Measurements from ENCODE around the gene ARL5C. TPM values are rescaled to one million over a fixed set of nuclear protein-coding genes. Genes with fewer than 3 reads are reported as not detected.

ARL5C gene
- total RNA-seq, 4 donors from 2014 or later: not detected

DNA sequence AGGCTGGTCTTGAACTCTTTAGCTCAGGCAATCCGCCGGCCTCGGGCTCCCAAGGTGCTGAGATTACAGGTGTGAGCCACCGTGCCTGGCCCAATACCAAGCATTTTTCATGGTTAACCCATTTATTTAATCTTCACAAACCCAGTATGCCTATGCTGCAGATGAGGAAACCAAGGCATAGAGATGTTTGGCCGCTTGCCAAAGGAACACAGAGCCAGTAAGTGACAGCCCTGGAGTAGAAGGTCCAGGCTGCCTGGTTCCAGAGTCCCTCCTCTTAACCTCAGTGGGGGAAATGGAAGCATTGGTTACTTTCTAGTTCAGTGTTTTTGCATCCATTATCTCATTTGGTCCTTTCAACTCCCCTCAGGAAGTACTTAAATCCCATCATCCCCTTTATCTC, 15.3 kb upstream of the ARL5C start:
- Histone ChIP-seq H3K27me3 (no peaks in the 10 kb centered on the region), H3K36me3 (peaks cover 0 to 73% (median 11%) of the 10 kb centered on the region in 3 donors), H3K27ac (no peak overlapping the region), H3K9me3 (no peaks in the 10 kb centered on the region), H3K4me1 (peaks cover 0 to 15% (median 10%) of the 10 kb centered on the region in 3 donors), H3K4me3 (no peak overlapping the region)
- intact Hi-C loops (cut with DNase I): no loop called here
- TF ChIP-seq, protein P1, sequence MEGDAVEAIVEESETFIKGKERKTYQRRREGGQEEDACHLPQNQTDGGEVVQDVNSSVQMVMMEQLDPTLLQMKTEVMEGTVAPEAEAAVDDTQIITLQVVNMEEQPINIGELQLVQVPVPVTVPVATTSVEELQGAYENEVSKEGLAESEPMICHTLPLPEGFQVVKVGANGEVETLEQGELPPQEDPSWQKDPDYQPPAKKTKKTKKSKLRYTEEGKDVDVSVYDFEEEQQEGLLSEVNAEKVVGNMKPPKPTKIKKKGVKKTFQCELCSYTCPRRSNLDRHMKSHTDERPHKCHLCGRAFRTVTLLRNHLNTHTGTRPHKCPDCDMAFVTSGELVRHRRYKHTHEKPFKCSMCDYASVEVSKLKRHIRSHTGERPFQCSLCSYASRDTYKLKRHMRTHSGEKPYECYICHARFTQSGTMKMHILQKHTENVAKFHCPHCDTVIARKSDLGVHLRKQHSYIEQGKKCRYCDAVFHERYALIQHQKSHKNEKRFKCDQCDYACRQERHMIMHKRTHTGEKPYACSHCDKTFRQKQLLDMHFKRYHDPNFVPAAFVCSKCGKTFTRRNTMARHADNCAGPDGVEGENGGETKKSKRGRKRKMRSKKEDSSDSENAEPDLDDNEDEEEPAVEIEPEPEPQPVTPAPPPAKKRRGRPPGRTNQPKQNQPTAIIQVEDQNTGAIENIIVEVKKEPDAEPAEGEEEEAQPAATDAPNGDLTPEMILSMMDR (IDR thresholded peaks at IDR 0.05): no peak
- no peak for TF ChIP-seq POLR2A (IDR thresholded peaks at IDR 0.05)
- WGBS, 2 donors: 83 to 93% methylated on average over 5 of the region's 5 CpGs
- no peak for DNase-seq

DNA sequence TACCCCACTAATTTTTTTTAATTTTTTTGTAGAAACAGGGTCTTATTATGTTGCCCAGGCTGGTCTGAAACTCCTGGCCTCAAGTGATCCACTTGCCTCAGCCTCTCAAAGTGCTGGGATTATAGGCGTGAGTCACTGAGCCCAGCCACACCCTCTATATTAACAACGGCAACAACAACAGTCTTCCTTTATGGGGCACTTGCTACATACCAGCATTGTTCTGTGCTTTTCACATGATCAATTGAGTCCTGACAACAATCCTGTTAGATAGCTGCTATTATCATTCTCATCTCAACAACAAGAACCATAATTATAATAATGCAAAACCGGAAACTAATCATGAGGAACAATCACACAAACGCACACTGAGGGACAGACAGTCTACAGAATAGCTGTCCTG, 12.6 kb upstream of the ARL5C start:
- peaks cover 0 to 58% (median under 1%) of the 10 kb centered on the region in 3 donors for H3K36me3 ChIP-seq
- intact Hi-C loops (cut with DNase I): no loop called here

DNA sequence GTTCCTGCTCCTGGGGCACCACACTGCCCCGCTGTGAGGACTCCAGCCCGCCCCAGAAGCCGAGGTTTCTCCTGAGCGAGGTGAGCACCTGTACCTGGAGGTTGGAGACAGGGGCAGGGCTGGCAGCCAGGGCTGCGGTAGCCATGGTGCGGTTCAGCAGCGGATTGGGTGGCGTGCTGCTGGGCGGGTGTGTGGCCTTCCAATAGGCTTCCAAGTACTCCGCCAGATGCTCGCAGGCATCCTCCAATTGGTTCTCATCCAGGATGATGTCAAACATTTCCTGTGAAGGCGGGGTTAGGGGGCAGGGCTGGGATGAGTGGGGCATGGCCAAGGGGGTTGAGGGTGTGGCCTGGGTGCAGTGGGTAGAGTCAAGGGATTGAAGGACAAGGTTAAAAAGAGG, 11.3 kb upstream of the ARL5C start:
- H3K4me1 ChIP-seq: peaks cover 0 to 31% (median 10%) of the 10 kb centered on the region in 3 donors
- 96 to 100% methylated on average over 2 to 5 of the region's 12 CpGs for WGBS, 2 donors
- no peak for DNase-seq
- no peak overlapping the region for H3K27ac ChIP-seq
- H3K4me3 ChIP-seq: no peak overlapping the region
- no peak for TF ChIP-seq POLR2A (IDR thresholded peaks at IDR 0.05)
- TF ChIP-seq, protein P1 (IDR thresholded peaks at IDR 0.05): no peak
- H3K9me3 ChIP-seq: no peaks in the 10 kb centered on the region
- intact Hi-C loops (cut with DNase I): no loop called here
- H3K27me3 ChIP-seq: no peaks in the 10 kb centered on the region
- peaks cover 0 to 46% (median 0%) of the 10 kb centered on the region in 3 donors for H3K36me3 ChIP-seq

More for the DNA sequence above, 12.6 kb upstream of the ARL5C start:
- 14 to 31% methylated on average over 3 to 4 of the region's 4 CpGs for WGBS, 2 donors
- peaks cover 0 to 29% (median 10%) of the 10 kb centered on the region in 3 donors for H3K4me1 ChIP-seq
- no peak overlapping the region for H3K4me3 ChIP-seq
- no peaks in the 10 kb centered on the region for H3K9me3 ChIP-seq
- H3K27ac ChIP-seq: peak overlapping the region in 1 of 4 donors; percentile 48
- TF ChIP-seq, protein P1 (IDR thresholded peaks at IDR 0.05): no peak
- no peak for TF ChIP-seq POLR2A (IDR thresholded peaks at IDR 0.05)
- H3K27me3 ChIP-seq: no peaks in the 10 kb centered on the region
- no peak for DNase-seq

DNA sequence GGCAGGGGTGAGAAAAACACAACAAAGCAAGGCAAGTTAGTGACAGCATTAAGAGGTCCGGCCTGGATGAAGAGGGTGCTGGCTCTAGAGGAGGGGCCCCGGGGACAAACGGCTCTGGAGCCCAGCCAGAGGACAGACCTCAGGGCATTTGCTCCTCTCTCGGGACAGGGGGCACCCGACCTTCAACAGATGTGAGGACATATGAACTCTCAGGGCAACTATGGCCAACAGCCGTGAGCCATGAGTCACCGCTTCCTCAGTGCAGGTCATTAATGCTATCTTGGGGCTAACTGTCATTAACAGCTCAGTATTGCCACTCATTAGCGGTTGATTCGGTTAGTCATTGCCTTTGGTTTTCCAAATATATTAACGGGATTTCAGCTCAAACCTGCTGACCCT, 9.7 kb upstream of the ARL5C start:
- DNase-seq: no peak
- H3K27me3 ChIP-seq: no peaks in the 10 kb centered on the region
- H3K9me3 ChIP-seq: no peaks in the 10 kb centered on the region
- peaks cover 0 to 40% (median 0%) of the 10 kb centered on the region in 3 donors for H3K36me3 ChIP-seq
- no peak overlapping the region for H3K4me3 ChIP-seq
- TF ChIP-seq, protein P1 (IDR thresholded peaks at IDR 0.05): no peak
- no peak for TF ChIP-seq POLR2A (IDR thresholded peaks at IDR 0.05)
- H3K4me1 ChIP-seq: peaks cover 0 to 39% (median 10%) of the 10 kb centered on the region in 3 donors
- whole genome bisulfite sequencing, 2 donors: 57 to 60% methylated on average over 9 to 10 of the region's 10 CpGs
- intact Hi-C loops (cut with DNase I): no loop called here
- H3K27ac ChIP-seq: no peak overlapping the region

DNA sequence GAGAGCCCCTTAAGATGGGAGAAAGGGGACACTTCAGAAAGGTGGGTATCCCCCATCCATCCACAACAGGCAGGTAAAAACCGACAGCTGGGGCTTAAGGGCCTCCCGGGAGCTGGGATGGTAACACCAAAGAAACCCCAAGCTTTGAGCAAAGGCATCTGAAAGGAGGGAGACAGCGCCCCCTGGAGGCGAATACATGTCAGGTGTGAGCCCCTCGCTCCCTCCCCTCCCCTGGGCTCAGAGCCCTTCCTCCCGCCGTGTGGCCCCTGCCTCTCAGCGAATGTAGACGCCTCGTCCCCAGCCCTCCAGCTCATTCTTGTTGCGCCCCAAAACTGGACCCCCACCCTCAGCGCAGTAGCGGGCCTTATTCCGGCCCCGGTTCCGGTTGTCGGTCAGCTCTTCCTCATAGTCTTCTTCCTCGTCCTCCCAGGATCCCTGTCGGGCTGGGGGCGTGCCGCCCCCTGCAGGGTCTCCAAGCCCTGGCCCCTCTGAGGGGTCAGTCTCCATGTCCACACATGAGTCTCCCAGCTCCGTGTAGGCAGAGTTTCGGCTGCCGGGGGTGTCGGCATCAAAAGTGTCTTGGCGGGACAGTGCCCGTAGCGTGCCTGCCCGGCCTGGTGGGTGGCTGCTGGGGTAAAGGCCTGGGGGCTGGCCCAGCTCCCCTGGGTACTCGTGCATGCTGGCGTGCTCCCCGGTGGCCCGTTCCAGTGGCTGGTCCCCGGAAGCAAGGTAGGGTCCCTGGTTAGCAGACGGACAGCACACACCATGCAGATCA, 9.1 kb upstream of the ARL5C start:
- intact Hi-C loops (cut with DNase I): no loop called here
- DNase-seq: no peak

More for the DNA sequence above, 9.1 kb upstream of the ARL5C start:
- WGBS, 2 donors: 48 to 66% methylated on average over 12 to 14 of the region's 35 CpGs
- no peak for TF ChIP-seq POLR2A (IDR thresholded peaks at IDR 0.05)
- TF ChIP-seq, protein P1 (IDR thresholded peaks at IDR 0.05): peak; percentile 45 to 89 (median 75)
- no peak overlapping the region for H3K4me3 ChIP-seq
- peaks cover 0 to 39% (median 10%) of the 10 kb centered on the region in 3 donors for H3K4me1 ChIP-seq
- H3K27ac ChIP-seq: no peak overlapping the region
- peaks cover 0 to 34% (median 0%) of the 10 kb centered on the region in 3 donors for H3K36me3 ChIP-seq
- H3K27me3 ChIP-seq: no peaks in the 10 kb centered on the region
- H3K9me3 ChIP-seq: no peaks in the 10 kb centered on the region

Measured in esophagus squamous epithelium (tissue), 5 donors.